Esophagus muscularis mucosa (tissue), 3 donors: ENCODE results near the gene LTB4R2.

Experiments used
- POLR2A ChIP-seq: fragments of 450-650 bp; IDR thresholded peaks from one replicate; pipeline ENCODE4 v1.6.1; 2017; ENCODE audit warnings: antibody characterized with exemption, moderate library complexity, mild to moderate bottlenecking, low read depth
- POLR2AphosphoS5 ChIP-seq, 2 donors: sonication (generic); formaldehyde crosslinking; IDR thresholded peaks; one replicate each; pipeline ENCODE4 v1.6.1; 2017; ENCODE audit warnings: antibody characterized with exemption in 2 of 2
- TF ChIP-seq, protein P1 (sequence below), 3 experiments: fragments of 200-600 bp in 2 of 3; fragments of 450-650 bp in 1 of 3; sonication (generic) in 2 of 3; IDR thresholded peaks; one replicate each; pipeline ENCODE4 v1.5.1; 2017 to 2019; ENCODE audit warnings: antibody characterized with exemption in 3 of 3, mild to moderate bottlenecking in 2 of 3, moderate library complexity in 1 of 3

DNA sequence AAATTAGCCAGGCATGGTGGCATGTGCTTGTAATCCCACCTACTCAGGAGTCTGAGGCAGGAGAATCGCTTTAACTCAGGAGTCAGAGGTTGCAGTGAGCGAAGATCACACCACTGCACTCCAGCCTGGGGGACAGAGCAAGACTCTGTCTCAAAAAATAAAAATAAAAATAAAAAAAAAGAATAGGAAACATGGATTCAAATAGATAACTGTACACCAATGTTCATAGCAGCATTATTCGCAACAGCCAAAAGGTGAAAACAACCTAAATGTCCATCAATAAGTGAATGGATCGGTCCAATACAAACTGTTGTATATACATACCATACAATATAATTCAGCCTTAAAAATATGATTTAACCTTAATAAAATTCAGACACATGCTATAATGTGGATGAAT, 32.9 kb downstream of the LTB4R2 start:
- TF ChIP-seq, protein P1, sequence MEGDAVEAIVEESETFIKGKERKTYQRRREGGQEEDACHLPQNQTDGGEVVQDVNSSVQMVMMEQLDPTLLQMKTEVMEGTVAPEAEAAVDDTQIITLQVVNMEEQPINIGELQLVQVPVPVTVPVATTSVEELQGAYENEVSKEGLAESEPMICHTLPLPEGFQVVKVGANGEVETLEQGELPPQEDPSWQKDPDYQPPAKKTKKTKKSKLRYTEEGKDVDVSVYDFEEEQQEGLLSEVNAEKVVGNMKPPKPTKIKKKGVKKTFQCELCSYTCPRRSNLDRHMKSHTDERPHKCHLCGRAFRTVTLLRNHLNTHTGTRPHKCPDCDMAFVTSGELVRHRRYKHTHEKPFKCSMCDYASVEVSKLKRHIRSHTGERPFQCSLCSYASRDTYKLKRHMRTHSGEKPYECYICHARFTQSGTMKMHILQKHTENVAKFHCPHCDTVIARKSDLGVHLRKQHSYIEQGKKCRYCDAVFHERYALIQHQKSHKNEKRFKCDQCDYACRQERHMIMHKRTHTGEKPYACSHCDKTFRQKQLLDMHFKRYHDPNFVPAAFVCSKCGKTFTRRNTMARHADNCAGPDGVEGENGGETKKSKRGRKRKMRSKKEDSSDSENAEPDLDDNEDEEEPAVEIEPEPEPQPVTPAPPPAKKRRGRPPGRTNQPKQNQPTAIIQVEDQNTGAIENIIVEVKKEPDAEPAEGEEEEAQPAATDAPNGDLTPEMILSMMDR (IDR thresholded peaks at IDR 0.05), result no peak
- TF ChIP-seq POLR2AphosphoS5 (IDR thresholded peaks at IDR 0.05), result no peak
- TF ChIP-seq POLR2A, result no peak
